Stimulated activated naive CD8-positive, alpha-beta T cell treated with anti-CD3 and anti-CD28 coated beads, Interleukin-15, Interleukin-2, amounts not matched to agents 100 ng/mL and 50 ng/mL, for 24 hours (primary cell): ENCODE results near the gene PLCH1.

ENCODE experiments used
- H3K27ac Mint-ChIP-seq: one replicate; pipeline ENCODE4 v1.8.0; 2021; ENCODE audit warnings: mild to moderate bottlenecking, mixed read lengths
- H3K27me3 Mint-ChIP-seq: one replicate; pipeline ENCODE4 v1.8.0; 2021; ENCODE audit warnings: mixed read lengths
- H3K36me3 Mint-ChIP-seq: one replicate; pipeline ENCODE4 v1.8.0; 2021; ENCODE audit warnings: low read depth, mixed read lengths
- H3K4me1 Mint-ChIP-seq: one replicate; pipeline ENCODE4 v1.8.0; 2021; ENCODE audit warnings: low read depth, mixed read lengths
- H3K4me3 Mint-ChIP-seq: one replicate; pipeline ENCODE4 v1.8.0; 2021; ENCODE audit warnings: mild to moderate bottlenecking, mixed read lengths
- H3K9me3 Mint-ChIP-seq: one replicate; pipeline ENCODE4 v1.8.0; 2021; ENCODE audit warnings: mixed read lengths

Gene PLCH1

GRCh38 chr3:155342344-155342743 is 402.5 kb downstream of the PLCH1 start:
- H3K27me3 Mint-ChIP-seq: no peaks in the 10 kb centered on the region
- H3K9me3 Mint-ChIP-seq: no peaks in the 10 kb centered on the region
- no peak overlapping the region for H3K27ac Mint-ChIP-seq
- H3K36me3 Mint-ChIP-seq: no peaks in the 10 kb centered on the region
- no peaks in the 10 kb centered on the region for H3K4me1 Mint-ChIP-seq
- no peak overlapping the region for H3K4me3 Mint-ChIP-seq

DNA sequence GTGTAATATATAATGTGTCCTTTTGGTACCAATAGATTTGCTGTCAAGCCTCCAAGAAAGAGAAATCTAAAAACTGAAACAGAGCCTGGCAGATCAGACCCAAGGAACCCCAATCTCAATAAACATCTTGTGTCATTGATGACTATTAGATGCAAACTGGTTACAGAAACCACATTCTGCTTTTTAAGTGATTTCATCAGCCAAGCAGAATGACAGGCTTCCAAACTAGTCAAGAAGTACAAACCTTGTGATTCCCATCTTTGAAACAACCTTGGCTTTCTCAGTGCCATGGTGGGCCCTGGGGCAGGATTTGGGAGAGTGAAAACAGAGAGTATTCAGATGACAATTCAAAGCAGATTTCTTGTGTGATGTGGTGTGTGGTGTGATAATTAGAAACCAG is 405.8 kb downstream of the PLCH1 start:
- H3K4me3 Mint-ChIP-seq: no peak overlapping the region

DNA sequence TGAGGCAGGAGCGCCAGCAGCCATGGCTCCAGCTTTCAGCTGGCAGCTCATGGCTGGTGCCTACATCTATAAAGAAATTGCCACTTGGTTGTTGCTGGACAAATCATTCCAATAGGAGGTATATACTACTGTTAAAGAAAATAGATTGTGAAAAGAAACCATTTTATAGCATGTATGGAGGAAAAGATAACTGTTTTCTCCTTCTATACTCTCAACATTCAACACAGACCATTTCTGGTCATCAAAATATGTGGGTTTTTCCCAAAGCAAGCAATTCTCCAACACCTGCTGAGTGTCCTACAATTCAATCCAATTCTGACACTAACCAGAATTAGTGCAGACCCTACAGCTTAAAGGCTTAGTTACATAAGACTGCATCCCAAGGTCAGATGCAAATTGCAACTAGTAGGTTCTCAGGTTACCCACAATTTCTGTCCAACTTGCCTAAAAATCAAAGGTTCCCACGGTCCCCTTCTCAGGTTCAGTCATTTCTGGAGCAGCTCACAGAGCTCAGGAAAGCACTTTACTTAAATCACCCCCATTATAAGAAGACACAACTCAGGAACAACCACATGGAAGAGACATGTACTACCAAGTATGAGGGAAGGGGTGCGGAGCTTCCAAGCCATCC is 409.0 kb downstream of the PLCH1 start:
- Mint-ChIP-seq H3K4me3 (no peak overlapping the region), H3K9me3 (no peaks in the 10 kb centered on the region), H3K27ac (no peak overlapping the region), H3K4me1 (peaks cover 7% of the 10 kb centered on the region), H3K36me3 (no peaks in the 10 kb centered on the region), H3K27me3 (peaks cover 3% of the 10 kb centered on the region)

More for the DNA sequence above, 405.8 kb downstream of the PLCH1 start:
- H3K36me3 Mint-ChIP-seq: no peaks in the 10 kb centered on the region
- H3K9me3 Mint-ChIP-seq: no peaks in the 10 kb centered on the region
- peaks cover 7% of the 10 kb centered on the region for H3K4me1 Mint-ChIP-seq
- no peaks in the 10 kb centered on the region for H3K27me3 Mint-ChIP-seq
- no peak overlapping the region for H3K27ac Mint-ChIP-seq

DNA sequence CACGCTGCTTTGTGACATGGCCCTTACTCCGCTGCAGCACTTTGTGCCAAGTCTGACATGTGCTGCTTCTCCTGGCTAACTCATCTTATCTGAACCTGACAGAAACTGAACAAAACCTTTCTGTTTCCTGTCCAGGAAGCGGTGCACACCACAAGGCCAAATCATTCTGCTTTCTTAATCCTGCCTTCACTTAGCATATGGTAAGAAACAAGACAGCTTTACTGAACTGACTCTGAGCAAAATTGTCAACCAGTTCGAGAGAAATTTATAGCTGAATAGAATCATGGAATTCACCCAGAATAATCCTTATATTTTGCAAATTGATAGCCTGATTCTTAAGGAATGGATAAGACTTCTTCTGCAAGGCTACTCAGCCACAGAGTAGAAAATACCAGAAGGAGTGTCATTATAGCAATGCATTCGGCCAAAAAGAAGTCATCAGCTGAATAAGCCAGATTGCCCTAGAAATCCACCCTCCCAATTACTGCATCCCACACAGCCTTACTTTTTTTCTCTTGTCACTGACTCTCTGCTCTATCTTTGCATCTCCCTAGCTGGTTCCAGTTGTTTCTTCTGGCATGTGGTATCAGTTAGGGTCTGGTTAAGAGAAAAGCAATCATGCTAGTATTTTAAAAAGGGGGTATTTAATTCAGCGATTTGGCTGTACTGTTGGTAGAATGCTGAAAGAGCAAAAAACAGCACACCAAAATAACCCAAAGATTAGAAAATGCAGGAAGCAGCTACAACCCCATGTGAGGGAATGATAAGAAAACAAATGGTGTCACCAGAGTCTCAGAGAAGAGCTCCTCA is 409.8 kb downstream of the PLCH1 start:
- Mint-ChIP-seq H3K9me3 (no peaks in the 10 kb centered on the region), H3K4me3 (no peak overlapping the region), H3K36me3 (no peaks in the 10 kb centered on the region), H3K27me3 (peaks cover 3% of the 10 kb centered on the region), H3K4me1 (peaks cover 7% of the 10 kb centered on the region), H3K27ac (no peak overlapping the region)

- Mint-ChIP-seq H3K9me3 (no peaks in the 10 kb centered on the region), H3K4me1 (peaks cover 7% of the 10 kb centered on the region), H3K27ac (no peak overlapping the region)
These were observed 410.5 kb downstream of the PLCH1 start for GRCh38 chr3:155334215-155334913.

DNA sequence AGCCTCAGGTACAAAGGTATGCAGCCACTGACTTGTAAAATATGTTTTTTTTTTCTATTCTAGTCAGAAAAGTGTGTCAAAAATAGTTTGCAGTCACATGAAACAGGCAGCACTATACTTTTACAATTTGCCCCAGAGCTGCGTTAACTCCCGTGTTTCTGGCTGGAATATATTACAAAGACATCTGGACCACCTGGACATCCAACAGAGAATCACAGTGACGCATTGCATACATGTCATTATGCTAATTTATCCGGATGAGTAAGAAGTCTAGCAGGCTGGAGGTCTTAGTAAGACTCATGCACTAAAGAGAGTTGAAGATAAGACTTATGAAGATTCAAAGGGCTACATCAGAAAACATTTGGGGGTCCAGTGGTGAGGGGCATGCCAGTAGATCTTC is 412.2 kb downstream of the PLCH1 start:
- peaks cover 3% of the 10 kb centered on the region for H3K27me3 Mint-ChIP-seq
- no peaks in the 10 kb centered on the region for H3K9me3 Mint-ChIP-seq
- H3K27ac Mint-ChIP-seq: no peak overlapping the region
- no peaks in the 10 kb centered on the region for H3K36me3 Mint-ChIP-seq
- peaks cover 7% of the 10 kb centered on the region for H3K4me1 Mint-ChIP-seq
- no peak overlapping the region for H3K4me3 Mint-ChIP-seq

More at GRCh38 chr3:155334215-155334913, 410.5 kb downstream of the PLCH1 start:
- H3K27me3 Mint-ChIP-seq: peaks cover 3% of the 10 kb centered on the region
- H3K4me3 Mint-ChIP-seq: no peak overlapping the region
- H3K36me3 Mint-ChIP-seq: no peaks in the 10 kb centered on the region

DNA sequence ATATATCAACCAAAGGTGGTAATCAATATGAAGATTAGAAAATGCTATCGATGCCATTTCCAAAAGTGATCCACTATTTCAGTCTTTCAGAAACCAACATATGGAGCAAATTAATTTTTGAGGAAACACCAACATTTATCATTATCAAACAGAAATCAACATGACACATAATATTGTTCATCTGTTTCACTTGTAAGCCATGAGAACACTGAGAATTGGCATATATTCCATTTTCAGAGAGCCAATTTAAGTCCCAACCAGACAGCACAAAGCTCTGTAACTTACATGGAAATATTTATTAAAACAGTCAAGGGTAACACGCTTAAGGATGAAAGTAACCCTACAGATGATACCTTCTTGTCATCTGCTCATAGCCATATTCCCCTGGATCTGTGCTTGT is 413.8 kb downstream of the PLCH1 start:
- Mint-ChIP-seq H3K27ac (no peak overlapping the region), H3K4me3 (no peak overlapping the region), H3K27me3 (peaks cover 3% of the 10 kb centered on the region), H3K4me1 (peaks cover 7% of the 10 kb centered on the region), H3K9me3 (no peaks in the 10 kb centered on the region), H3K36me3 (no peaks in the 10 kb centered on the region)

GRCh38 chr3:155330370-155330769 is 414.5 kb downstream of the PLCH1 start:
- no peak overlapping the region for H3K4me3 Mint-ChIP-seq

GRCh38 chr3:155329513-155330048 is 415.3 kb downstream of the PLCH1 start:
- Mint-ChIP-seq H3K9me3 (no peaks in the 10 kb centered on the region), H3K36me3 (no peaks in the 10 kb centered on the region), H3K27ac (no peak overlapping the region), H3K27me3 (peaks cover 3% of the 10 kb centered on the region), H3K4me3 (no peak overlapping the region), H3K4me1 (peaks cover 1% of the 10 kb centered on the region)

More at GRCh38 chr3:155330370-155330769, 414.5 kb downstream of the PLCH1 start:
- no peak overlapping the region for H3K27ac Mint-ChIP-seq
- no peaks in the 10 kb centered on the region for H3K36me3 Mint-ChIP-seq
- peaks cover 3% of the 10 kb centered on the region for H3K27me3 Mint-ChIP-seq
- H3K4me1 Mint-ChIP-seq: peaks cover 7% of the 10 kb centered on the region
- no peaks in the 10 kb centered on the region for H3K9me3 Mint-ChIP-seq

GRCh38 chr3:155327871-155328270 is 417.0 kb downstream of the PLCH1 start:
- no peak overlapping the region for H3K27ac Mint-ChIP-seq
- no peaks in the 10 kb centered on the region for H3K27me3 Mint-ChIP-seq
- H3K4me3 Mint-ChIP-seq: no peak overlapping the region
- H3K4me1 Mint-ChIP-seq: no peaks in the 10 kb centered on the region
- no peaks in the 10 kb centered on the region for H3K36me3 Mint-ChIP-seq
- H3K9me3 Mint-ChIP-seq: no peaks in the 10 kb centered on the region

GRCh38 chr3:155327430-155327829 is 417.4 kb downstream of the PLCH1 start:
- H3K36me3 Mint-ChIP-seq: no peaks in the 10 kb centered on the region
- H3K27me3 Mint-ChIP-seq: no peaks in the 10 kb centered on the region
- no peaks in the 10 kb centered on the region for H3K4me1 Mint-ChIP-seq
- no peaks in the 10 kb centered on the region for H3K9me3 Mint-ChIP-seq
- H3K27ac Mint-ChIP-seq: no peak overlapping the region
- H3K4me3 Mint-ChIP-seq: no peak overlapping the region

- no peaks in the 10 kb centered on the region for H3K36me3 Mint-ChIP-seq
These were observed 418.0 kb downstream of the PLCH1 start for GRCh38 chr3:155326901-155327300.

GRCh38 chr3:155326244-155326643 is 418.6 kb downstream of the PLCH1 start:
- Mint-ChIP-seq H3K4me1 (no peaks in the 10 kb centered on the region), H3K27ac (no peak overlapping the region), H3K36me3 (no peaks in the 10 kb centered on the region), H3K27me3 (no peaks in the 10 kb centered on the region), H3K9me3 (no peaks in the 10 kb centered on the region), H3K4me3 (no peak overlapping the region)

More at GRCh38 chr3:155326901-155327300, 418.0 kb downstream of the PLCH1 start:
- Mint-ChIP-seq H3K9me3 (no peaks in the 10 kb centered on the region), H3K4me3 (no peak overlapping the region), H3K4me1 (no peaks in the 10 kb centered on the region), H3K27ac (no peak overlapping the region), H3K27me3 (no peaks in the 10 kb centered on the region)
